Endothelial cell of umbilical vein (primary cell): ENCODE measurements around the gene ERBB3. TPM values are rescaled to one million over a fixed set of nuclear protein-coding genes. Genes with fewer than 3 reads are reported as not detected.

Experiments used
- BruUV-seq: library from RNA; stranded (reverse); fragments of 400-500 nt; replicated peaks from 2 replicates; lab custom pipeline; 2021; lab: Mats Ljungman, UMichigan
- CTCF ChIA-PET: fragments of 300-600, 350-600 bp; sonication (Branson Sonifier 250); formaldehyde crosslinking; loops from one replicate; lab custom pipeline; 2021; ENCODE audit warnings: antibody characterized with exemption, inconsistent platforms; lab: Charles Lee
- POLR2A ChIA-PET: fragments of 300-600, 350-600 bp; sonication (Branson Sonifier 250); formaldehyde crosslinking; loops from one replicate; lab custom pipeline; 2021; ENCODE audit warnings: antibody characterized with exemption, inconsistent platforms; lab: Charles Lee
- DNase-seq: peaks from one replicate; pipeline ENCODE4 v3.0.0-alpha.2; 2011; ENCODE audit warnings: low read depth, low spot score
- FAIRE-seq: peaks from 2 replicates; lab custom pipeline; 2011; peaks lifted over from hg19 to GRCh38; lab: Jason Lieb, UNC
- H2AFZ ChIP-seq: 2 replicates; pipeline ENCODE4 v1.6.0; 2012; ENCODE audit warnings: low read depth, low read length, control low read depth, inconsistent platforms
- H3K27ac ChIP-seq: 2 replicates; pipeline ENCODE4 v1.5.1; 2011; ENCODE audit warnings: low read depth, mild to moderate bottlenecking, control low read depth, low read length, moderate library complexity; ENCODE audit not compliant: insufficient read depth
- H3K27me3 ChIP-seq, 2 experiments: 2 replicates each; pipeline versions ENCODE4 v1.6.0 to v1.6.1; 2011; ENCODE audit warnings: low read length in 2 of 2, mixed read lengths in 1 of 2; ENCODE audit not compliant: control insufficient read depth in 2 of 2, insufficient read depth in 2 of 2
- H3K36me3 ChIP-seq, 2 experiments: 2 replicates in 1 of 2; 3 replicates in 1 of 2; pipeline ENCODE4 v1.5.1; 2011; ENCODE audit warnings: low read length in 2 of 2, mild to moderate bottlenecking in 1 of 2, moderate library complexity in 1 of 2; ENCODE audit not compliant: control insufficient read depth in 2 of 2, insufficient read depth in 2 of 2; ENCODE audit errors: extremely low read depth in 1 of 2
- H3K4me1 ChIP-seq: 3 replicates; pipeline ENCODE4 v1.5.1; 2011; ENCODE audit warnings: mild to moderate bottlenecking, low read length; ENCODE audit not compliant: control insufficient read depth, insufficient read depth; ENCODE audit errors: extremely low read depth
- H3K4me2 ChIP-seq: 2 replicates; pipeline ENCODE4 v1.6.1; 2011; ENCODE audit warnings: low read length, control low read depth, mixed read lengths; ENCODE audit not compliant: insufficient read depth
- H3K4me3 ChIP-seq, 3 experiments: fragments of 200-600 bp in 1 of 3; sonication (generic), shearing (Covaris generic) in 1 of 3; replicated peaks in 1 of 3; 2 replicates each; pipeline ENCODE4 v1.5.1; 2011 to 2016; ENCODE audit warnings: control low read depth in 3 of 3, low read length in 3 of 3, mild to moderate bottlenecking in 2 of 3, inconsistent platforms in 1 of 3, low read depth in 1 of 3, moderate library complexity in 1 of 3; ENCODE audit not compliant: insufficient read depth in 1 of 3
- H3K79me2 ChIP-seq: 2 replicates; pipeline ENCODE4 v1.6.0; 2012; ENCODE audit warnings: low read length, inconsistent platforms; ENCODE audit not compliant: control insufficient read depth, insufficient read depth
- H3K9ac ChIP-seq: replicated peaks from 2 replicates; pipeline ENCODE3; 2011; ENCODE audit warnings: low read length, control low read depth; ENCODE audit not compliant: insufficient read depth; ENCODE audit errors: extremely low read depth
- H3K9me1 ChIP-seq: replicated peaks from 3 replicates; pipeline ENCODE4 v1.6.0; 2011; ENCODE audit warnings: mild to moderate bottlenecking, low read length; ENCODE audit not compliant: control insufficient read depth, insufficient read depth; ENCODE audit errors: extremely low read depth
- H3K9me3 ChIP-seq: replicated peaks from 2 replicates; pipeline ENCODE4 v1.5.1; 2012; ENCODE audit warnings: low read length, inconsistent platforms; ENCODE audit not compliant: control insufficient read depth, insufficient read depth
- H4K20me1 ChIP-seq: replicated peaks from 2 replicates; pipeline ENCODE3; 2011; ENCODE audit warnings: mild to moderate bottlenecking, low read length; ENCODE audit not compliant: control insufficient read depth, insufficient read depth; ENCODE audit errors: extremely low read depth
- EZH2 ChIP-seq: IDR thresholded peaks from 2 replicates; pipeline ENCODE4 v1.6.1; 2012; ENCODE audit warnings: borderline replicate concordance, low read depth, mild to moderate bottlenecking, moderate library complexity, low read length, inconsistent platforms; ENCODE audit not compliant: severe bottlenecking
- FOS ChIP-seq: IDR thresholded peaks from 2 replicates; pipeline ENCODE4 v1.6.1; 2011; ENCODE audit warnings: mild to moderate bottlenecking, low read length, moderate library complexity, borderline replicate concordance; ENCODE audit not compliant: insufficient read depth
- GATA2 ChIP-seq: IDR thresholded peaks from 2 replicates; pipeline ENCODE4 v1.7.0; 2011; ENCODE audit warnings: low read depth, mild to moderate bottlenecking, moderate library complexity, mixed read lengths, low read length; ENCODE audit not compliant: insufficient read length, insufficient read depth
- JUN ChIP-seq: IDR thresholded peaks from 2 replicates; pipeline ENCODE4 v1.6.1; 2011; ENCODE audit warnings: borderline replicate concordance, low read depth; ENCODE audit not compliant: insufficient read length, insufficient read depth
- POLR2AphosphoS5 ChIP-seq: IDR thresholded peaks from 2 replicates; pipeline ENCODE4 v1.6.1; 2012; ENCODE audit warnings: low read depth, mild to moderate bottlenecking, control low read depth, low read length, moderate library complexity; ENCODE audit not compliant: insufficient read depth
- dilution Hi-C: fragments of 300-500 bp; cut with MboI; formaldehyde crosslinking; loops from one replicate; pipeline ENCODE4 v1.15.0; 2019; ENCODE audit warnings: low sequenced_read_pairs; ENCODE audit not compliant: extremely low pct_ligation_motif_present
- intact Hi-C: fragments of 100-400 bp; cut with micrococcal nuclease; formaldehyde crosslinking; loops from one replicate; pipeline ENCODE4 v1.10.0; 2022
- polyA plus RNA-seq, 4 experiments: library from polyadenylated mRNA; depleted of rRNA in 3 of 4; stranded (reverse) in 3 of 4; unstranded in 1 of 4; fragments of >200 nt; gene quantifications; 2 replicates each; pipeline versions ENCODE4 v1.2.1 to v1.2.3, GENCODE V29; 2011 to 2012; ENCODE audit warnings: missing spikeins in 1 of 4
- total RNA-seq: library from RNA; stranded (reverse); gene quantifications from 2 replicates; pipeline ENCODE4 v1.2.3, GENCODE V29; 2021
- TF ChIP-seq, protein P1 (sequence below), 2 donors: IDR thresholded peaks; 1 replicate in 1 of 2; 2 replicates in 1 of 2; pipeline ENCODE4 v1.5.1; 2011; ENCODE audit warnings: low read length in 2 of 2, mild to moderate bottlenecking in 2 of 2, moderate library complexity in 2 of 2, control low read depth in 1 of 2, inconsistent platforms in 1 of 2, low read depth in 1 of 2; ENCODE audit not compliant: insufficient read depth in 1 of 2; ENCODE audit errors: extremely low read depth in 1 of 2
- TF ChIP-seq, protein P2 (sequence below): IDR thresholded peaks from 2 replicates; pipeline ENCODE4 v1.6.1; 2011; ENCODE audit not compliant: insufficient read depth, insufficient read length

ERBB3 gene
- total and polyA plus RNA-seq, 2 donors (not counting 3 experiments of a cell fraction or from before 2014, with no cell fraction given): 0.11 to 1.5 TPM

DNA sequence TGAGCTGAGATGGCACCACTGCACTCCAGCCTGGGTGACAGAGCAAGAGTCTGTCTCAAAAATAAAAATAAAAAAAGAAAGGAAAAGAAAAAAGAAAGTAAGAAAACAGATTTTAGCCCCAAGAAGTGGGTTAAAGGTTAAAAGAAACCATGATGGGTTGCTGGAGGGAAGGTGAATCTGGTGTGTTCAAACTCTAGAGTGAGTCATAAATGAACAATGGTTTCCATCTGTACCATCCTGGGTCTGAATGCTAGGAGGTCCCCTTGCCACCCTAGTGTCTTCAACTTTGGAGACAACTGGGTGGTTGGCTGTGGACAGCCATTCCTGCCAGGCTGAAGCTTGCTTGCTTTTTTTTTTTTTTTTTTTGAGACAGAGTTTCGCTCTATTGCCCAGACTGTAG, 39.8 kb upstream of the ERBB3 start:
- Histone ChIP-seq H3K9me1 (no peaks in the 10 kb centered on the region), H3K27me3 (no peaks in the 10 kb centered on the region), H3K27ac (no peak overlapping the region), H3K4me1 (peaks cover 17% of the 10 kb centered on the region), H3K36me3 (peaks cover 9 to 10% of the 10 kb centered on the region in 2 experiments), H3K4me3 (no peak overlapping the region), H3K9me3 (no peaks in the 10 kb centered on the region), H3K4me2 (no peak overlapping the region), H2AFZ (no peak overlapping the region), H4K20me1 (peaks cover 3% of the 10 kb centered on the region), H3K9ac (no peak overlapping the region), H3K79me2 (peaks cover 20% of the 10 kb centered on the region)
- ChIA-PET POLR2A (interaction anchor here (0.6 to 1.4 kb wide), 2 partner anchors 11 to 157 kb away, joined by 4 to 5 read pairs; no protein-coding TSS in a partner anchor), CTCF (interaction anchor here (0.8 to 3.1 kb wide), 5 partner anchors 11 to 311 kb away, joined by 3 to 44 read pairs (median 13); partner anchors contain the start of gene SUOX)
- BruUV-seq: no TSS peak
- TF ChIP-seq POLR2AphosphoS5 (no peak), EZH2 (no peak), JUN (no peak), GATA2 (no peak), FOS (no peak)
- TF ChIP-seq, protein P1, sequence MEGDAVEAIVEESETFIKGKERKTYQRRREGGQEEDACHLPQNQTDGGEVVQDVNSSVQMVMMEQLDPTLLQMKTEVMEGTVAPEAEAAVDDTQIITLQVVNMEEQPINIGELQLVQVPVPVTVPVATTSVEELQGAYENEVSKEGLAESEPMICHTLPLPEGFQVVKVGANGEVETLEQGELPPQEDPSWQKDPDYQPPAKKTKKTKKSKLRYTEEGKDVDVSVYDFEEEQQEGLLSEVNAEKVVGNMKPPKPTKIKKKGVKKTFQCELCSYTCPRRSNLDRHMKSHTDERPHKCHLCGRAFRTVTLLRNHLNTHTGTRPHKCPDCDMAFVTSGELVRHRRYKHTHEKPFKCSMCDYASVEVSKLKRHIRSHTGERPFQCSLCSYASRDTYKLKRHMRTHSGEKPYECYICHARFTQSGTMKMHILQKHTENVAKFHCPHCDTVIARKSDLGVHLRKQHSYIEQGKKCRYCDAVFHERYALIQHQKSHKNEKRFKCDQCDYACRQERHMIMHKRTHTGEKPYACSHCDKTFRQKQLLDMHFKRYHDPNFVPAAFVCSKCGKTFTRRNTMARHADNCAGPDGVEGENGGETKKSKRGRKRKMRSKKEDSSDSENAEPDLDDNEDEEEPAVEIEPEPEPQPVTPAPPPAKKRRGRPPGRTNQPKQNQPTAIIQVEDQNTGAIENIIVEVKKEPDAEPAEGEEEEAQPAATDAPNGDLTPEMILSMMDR (IDR thresholded peaks at IDR 0.05; ENCODE audit: extremely low read depth in 1 of 2, insufficient read depth in 1 of 2, low read depth in 1 of 2, low read length in 2 of 2): no peak
- TF ChIP-seq, protein P2, sequence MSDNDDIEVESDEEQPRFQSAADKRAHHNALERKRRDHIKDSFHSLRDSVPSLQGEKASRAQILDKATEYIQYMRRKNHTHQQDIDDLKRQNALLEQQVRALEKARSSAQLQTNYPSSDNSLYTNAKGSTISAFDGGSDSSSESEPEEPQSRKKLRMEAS: no peak
- dilution Hi-C loops: no loop called here
- FAIRE-seq (no peak), DNase-seq (no peak)
- intact Hi-C loops: loop anchor here (5.0 kb wide), 1 partner anchor 108 kb away; the partner anchor contains the start of gene DGKA
